ENCODE results near the gene IL1R1. TPM values are rescaled to one million over a fixed set of nuclear protein-coding genes. Genes with fewer than 3 reads are reported as not detected.
A peak's percentile ranks its signal among the peaks of the same experiment; 100 is the strongest.

The IL1R1 gene
- total and polyA plus RNA-seq, 2 donors (not counting 1 experiment from before 2014, with no cell fraction given): 110 to 232 TPM

GRCh38 chr2:102154364-102154763, 11.8 kb downstream of the IL1R1 start:
- Histone ChIP-seq H3K36me3 (ENCODE audit: control insufficient read depth, insufficient read depth, low read length) (peaks cover 14% of the 10 kb centered on the region), H3K27ac (ENCODE audit: insufficient read depth, low read length) (no peak overlapping the region), H3K9ac (ENCODE audit: insufficient read depth, low read length) (no peak overlapping the region), H3K4me2 (ENCODE audit: extremely low read depth, insufficient read depth, low read length) (no peak overlapping the region), H3K4me3 (replicated peaks in 1 of 4; ENCODE audit: control extremely low read depth in 1 of 4, insufficient read depth in 1 of 4, low read depth in 3 of 4, low read length in 4 of 4) (no peak overlapping the region), H4K20me1 (ENCODE audit: control insufficient read depth, extremely low read depth, insufficient read depth, low read length) (no peaks in the 10 kb centered on the region), H3K9me3 (ENCODE audit: control insufficient read depth, insufficient read depth, low read depth, low read length) (no peaks in the 10 kb centered on the region), H3K4me1 (ENCODE audit: control insufficient read depth, extremely low read depth, insufficient read depth, low read length) (peaks cover 4% of the 10 kb centered on the region), H3K79me2 (ENCODE audit: control insufficient read depth, insufficient read depth, low read length) (peaks cover 23% of the 10 kb centered on the region), H2AFZ (ENCODE audit: low read length) (no peak overlapping the region), H3K27me3 (ENCODE audit: control insufficient read depth, insufficient read depth, low read length) (no peaks in the 10 kb centered on the region)
- TF ChIP-seq, protein P1, sequence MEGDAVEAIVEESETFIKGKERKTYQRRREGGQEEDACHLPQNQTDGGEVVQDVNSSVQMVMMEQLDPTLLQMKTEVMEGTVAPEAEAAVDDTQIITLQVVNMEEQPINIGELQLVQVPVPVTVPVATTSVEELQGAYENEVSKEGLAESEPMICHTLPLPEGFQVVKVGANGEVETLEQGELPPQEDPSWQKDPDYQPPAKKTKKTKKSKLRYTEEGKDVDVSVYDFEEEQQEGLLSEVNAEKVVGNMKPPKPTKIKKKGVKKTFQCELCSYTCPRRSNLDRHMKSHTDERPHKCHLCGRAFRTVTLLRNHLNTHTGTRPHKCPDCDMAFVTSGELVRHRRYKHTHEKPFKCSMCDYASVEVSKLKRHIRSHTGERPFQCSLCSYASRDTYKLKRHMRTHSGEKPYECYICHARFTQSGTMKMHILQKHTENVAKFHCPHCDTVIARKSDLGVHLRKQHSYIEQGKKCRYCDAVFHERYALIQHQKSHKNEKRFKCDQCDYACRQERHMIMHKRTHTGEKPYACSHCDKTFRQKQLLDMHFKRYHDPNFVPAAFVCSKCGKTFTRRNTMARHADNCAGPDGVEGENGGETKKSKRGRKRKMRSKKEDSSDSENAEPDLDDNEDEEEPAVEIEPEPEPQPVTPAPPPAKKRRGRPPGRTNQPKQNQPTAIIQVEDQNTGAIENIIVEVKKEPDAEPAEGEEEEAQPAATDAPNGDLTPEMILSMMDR (conservative IDR thresholded peaks at IDR 0.05 in 1 of 2, IDR thresholded peaks at IDR 0.05 in 1 of 2; ENCODE audit: low read depth in 1 of 2, low read length in 2 of 2): no peak
- no peak for TF ChIP-seq EZH2 (IDR thresholded peaks at IDR 0.05; ENCODE audit: low read length, missing control alignments)
- no peak for DNase-seq (ENCODE audit: low read depth in 2 of 2)

DNA sequence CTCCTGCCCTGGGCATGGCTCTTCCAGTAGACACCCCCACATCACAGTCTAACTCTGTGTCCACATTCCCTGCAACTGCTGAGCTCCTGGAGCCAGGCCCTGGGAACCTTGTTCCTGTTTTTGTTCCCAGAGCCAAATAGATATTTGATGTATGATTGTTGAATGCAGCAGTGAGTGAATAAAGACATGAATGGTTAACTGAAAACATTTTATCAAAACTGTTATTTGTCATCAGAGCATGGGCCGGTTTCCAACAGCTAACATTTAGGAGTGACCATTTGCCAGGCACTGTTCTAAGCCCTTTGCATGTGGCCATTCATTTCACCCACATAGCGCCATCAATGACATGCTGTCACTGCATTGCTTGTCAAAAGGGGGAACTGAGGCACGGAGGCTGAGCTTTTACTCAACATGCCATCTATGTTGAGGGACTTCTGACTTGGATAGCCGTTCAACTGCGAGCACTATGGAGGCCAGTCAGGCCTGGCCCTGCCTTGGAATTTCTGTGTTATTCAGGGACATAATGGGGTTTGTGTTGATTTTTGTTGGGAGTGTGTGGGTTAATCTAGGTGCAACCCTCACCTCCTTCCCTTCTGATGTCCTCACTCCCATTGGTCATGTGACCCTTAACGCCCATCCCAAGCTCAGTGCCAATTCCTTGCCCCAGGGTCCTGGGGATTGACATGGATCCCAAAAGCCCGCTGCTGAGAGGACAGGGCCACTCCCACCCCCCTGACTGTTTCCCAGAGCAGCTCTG, 12.6 kb downstream of the IL1R1 start:
- peak overlapping the region; percentile 23 for H3K27ac ChIP-seq (ENCODE audit: insufficient read depth, low read length)
- no peaks in the 10 kb centered on the region for H4K20me1 ChIP-seq (ENCODE audit: control insufficient read depth, extremely low read depth, insufficient read depth, low read length)
- H3K4me2 ChIP-seq (ENCODE audit: extremely low read depth, insufficient read depth, low read length): no peak overlapping the region
- no peak overlapping the region for H3K4me3 ChIP-seq (replicated peaks in 1 of 4; ENCODE audit: control extremely low read depth in 1 of 4, insufficient read depth in 1 of 4, low read depth in 3 of 4, low read length in 4 of 4)
- DNase-seq (ENCODE audit: low read depth in 2 of 2): peak in 1 of 2 donors; percentile 33
- no peak overlapping the region for H2AFZ ChIP-seq (ENCODE audit: low read length)
- H3K36me3 ChIP-seq (ENCODE audit: control insufficient read depth, insufficient read depth, low read length): peaks cover 15% of the 10 kb centered on the region
- no peaks in the 10 kb centered on the region for H3K27me3 ChIP-seq (ENCODE audit: control insufficient read depth, insufficient read depth, low read length)
- peaks cover 16% of the 10 kb centered on the region for H3K79me2 ChIP-seq (ENCODE audit: control insufficient read depth, insufficient read depth, low read length)
- TF ChIP-seq EZH2 (IDR thresholded peaks at IDR 0.05; ENCODE audit: low read length, missing control alignments): no peak
- TF ChIP-seq, protein P1 (conservative IDR thresholded peaks at IDR 0.05 in 1 of 2, IDR thresholded peaks at IDR 0.05 in 1 of 2; ENCODE audit: low read depth in 1 of 2, low read length in 2 of 2): no peak
- H3K4me1 ChIP-seq (ENCODE audit: control insufficient read depth, extremely low read depth, insufficient read depth, low read length): peaks cover 4% of the 10 kb centered on the region
- H3K9me3 ChIP-seq (ENCODE audit: control insufficient read depth, insufficient read depth, low read depth, low read length): no peaks in the 10 kb centered on the region
- no peak overlapping the region for H3K9ac ChIP-seq (ENCODE audit: insufficient read depth, low read length)

GRCh38 chr2:102155703-102156515, 13.4 kb downstream of the IL1R1 start:
- Histone ChIP-seq H3K9ac (ENCODE audit: insufficient read depth, low read length) (no peak overlapping the region), H3K79me2 (ENCODE audit: control insufficient read depth, insufficient read depth, low read length) (peaks cover 12% of the 10 kb centered on the region), H3K9me3 (ENCODE audit: control insufficient read depth, insufficient read depth, low read depth, low read length) (no peaks in the 10 kb centered on the region), H3K27me3 (ENCODE audit: control insufficient read depth, insufficient read depth, low read length) (no peaks in the 10 kb centered on the region), H3K4me2 (ENCODE audit: extremely low read depth, insufficient read depth, low read length) (no peak overlapping the region), H3K27ac (ENCODE audit: insufficient read depth, low read length) (peak overlapping the region; percentile 23), H4K20me1 (ENCODE audit: control insufficient read depth, extremely low read depth, insufficient read depth, low read length) (no peaks in the 10 kb centered on the region), H2AFZ (ENCODE audit: low read length) (no peak overlapping the region), H3K36me3 (ENCODE audit: control insufficient read depth, insufficient read depth, low read length) (peaks cover 19% of the 10 kb centered on the region), H3K4me3 (replicated peaks in 1 of 4; ENCODE audit: control extremely low read depth in 1 of 4, insufficient read depth in 1 of 4, low read depth in 3 of 4, low read length in 4 of 4) (no peak overlapping the region), H3K4me1 (ENCODE audit: control insufficient read depth, extremely low read depth, insufficient read depth, low read length) (peaks cover 4% of the 10 kb centered on the region)
- peak in 1 of 2 donors; percentile 95 for DNase-seq (ENCODE audit: low read depth in 2 of 2)
- TF ChIP-seq, protein P1 (conservative IDR thresholded peaks at IDR 0.05 in 1 of 2, IDR thresholded peaks at IDR 0.05 in 1 of 2; ENCODE audit: low read depth in 1 of 2, low read length in 2 of 2): no peak
- TF ChIP-seq EZH2 (IDR thresholded peaks at IDR 0.05; ENCODE audit: low read length, missing control alignments): no peak

Measured in fibroblast of lung (primary cell).